IMR-90 (cell line): ENCODE measurements around the gene CSH1. TPM values are rescaled to one million over a fixed set of nuclear protein-coding genes. Genes with fewer than 3 reads are reported as not detected.

Experiments
- ATAC-seq: fragments of 200-7000 bp; cut with Tn5 transposase; 2 replicates; pipeline ENCODE4 v1.9.1; 2020; ENCODE audit warnings: low read depth, mild to moderate bottlenecking, moderate library complexity
- BruUV-seq: library from RNA; stranded (reverse); fragments of 400-500 nt; replicated peaks from 2 replicates; lab custom pipeline; 2021; lab: Mats Ljungman, UMichigan
- CTCF ChIA-PET: fragments of 300-600 bp; formaldehyde crosslinking; extraction: SDS; loops from one replicate; lab custom pipeline; 2021; ENCODE audit warnings: antibody characterized with exemption; lab: Yijun Ruan, JAX
- POLR2A ChIA-PET: fragments of 300-600 bp; sonication (Branson Sonifier 250); formaldehyde crosslinking; loops from one replicate; lab custom pipeline; 2022; ENCODE audit warnings: antibody characterized with exemption; ENCODE audit not compliant: unreplicated experiment; lab: Charles Lee
- DNase-seq: peaks from one replicate; pipeline ENCODE4 v3.0.0; 2013
- H2AFZ ChIP-seq: replicated peaks from 2 replicates; pipeline ENCODE3; 2013; ENCODE audit warnings: low read length, mild to moderate bottlenecking; ENCODE audit not compliant: poor library complexity
- H2AK5ac ChIP-seq: 2 replicates; pipeline ENCODE4 v1.6.1; 2013; ENCODE audit warnings: low read depth, low read length, inconsistent platforms
- H2AK9ac ChIP-seq: replicated peaks from 2 replicates; pipeline ENCODE3; 2013; ENCODE audit warnings: mild to moderate bottlenecking, low read depth, low read length, moderate library complexity; ENCODE audit not compliant: poor library complexity
- H2BK120ac ChIP-seq: 2 replicates; pipeline ENCODE4 v1.6.1; 2013; ENCODE audit warnings: low read depth, low read length, inconsistent platforms
- H2BK15ac ChIP-seq: 3 replicates; pipeline ENCODE4 v1.6.1; 2013; ENCODE audit warnings: low read depth, low read length, inconsistent platforms
- H2BK20ac ChIP-seq: 2 replicates; pipeline ENCODE4 v1.6.1; 2013; ENCODE audit warnings: low read depth, mild to moderate bottlenecking, inconsistent platforms, low read length, moderate library complexity
- H2BK5ac ChIP-seq: 2 replicates; pipeline ENCODE4 v1.6.1; 2013; ENCODE audit warnings: mild to moderate bottlenecking, low read depth, low read length, inconsistent platforms; ENCODE audit not compliant: poor library complexity, severe bottlenecking
- H3K14ac ChIP-seq: replicated peaks from 2 replicates; pipeline ENCODE4 v1.6.1; 2013; ENCODE audit warnings: low read depth, low read length, inconsistent platforms
- H3K18ac ChIP-seq: 2 replicates; pipeline ENCODE4 v1.6.1; 2013; ENCODE audit warnings: low read depth, low read length, control low read depth
- H3K23ac ChIP-seq: 2 replicates; pipeline ENCODE4 v1.6.1; 2013; ENCODE audit warnings: low read depth, low read length, inconsistent platforms
- H3K27ac ChIP-seq: 2 replicates; pipeline ENCODE4 v1.5.1; 2013; ENCODE audit warnings: mild to moderate bottlenecking, control low read depth, low read length; ENCODE audit not compliant: insufficient read depth
- H3K27me3 ChIP-seq: 2 replicates; pipeline ENCODE4 v1.6.1; 2013; ENCODE audit warnings: low read length; ENCODE audit not compliant: control insufficient read depth, insufficient read depth
- H3K36me3 ChIP-seq: 2 replicates; pipeline ENCODE4 v1.6.1; 2013; ENCODE audit warnings: low read length, mixed read lengths; ENCODE audit not compliant: control insufficient read depth, insufficient read depth
- H3K4ac ChIP-seq: 2 replicates; pipeline ENCODE4 v1.6.1; 2013; ENCODE audit warnings: low read depth, low read length, inconsistent platforms
- H3K4me1 ChIP-seq: 2 replicates; pipeline ENCODE4 v1.6.1; 2013; ENCODE audit warnings: low read length, mixed read lengths; ENCODE audit not compliant: control insufficient read depth, insufficient read depth
- H3K4me2 ChIP-seq: 2 replicates; pipeline ENCODE4 v1.6.1; 2013; ENCODE audit warnings: low read depth, mild to moderate bottlenecking, control low read depth, low read length, moderate library complexity
- H3K4me3 ChIP-seq: 2 replicates; pipeline ENCODE4 v1.5.1; 2013; ENCODE audit warnings: low read depth, mild to moderate bottlenecking, control low read depth, low read length, moderate library complexity; ENCODE audit not compliant: insufficient read depth
- H3K56ac ChIP-seq: 2 replicates; pipeline ENCODE4 v1.6.1; 2013; ENCODE audit warnings: low read length, inconsistent platforms; ENCODE audit not compliant: insufficient read depth; ENCODE audit errors: extremely low read depth
- H3K79me1 ChIP-seq, 2 experiments: 2 replicates each; pipeline ENCODE4 v1.6.1; 2013; ENCODE audit warnings: low read length in 2 of 2, inconsistent platforms in 1 of 2, low read depth in 1 of 2
- H3K9ac ChIP-seq: 2 replicates; pipeline ENCODE4 v1.6.1; 2013; ENCODE audit warnings: low read depth, low read length, control low read depth
- H3K9me1 ChIP-seq: 2 replicates; pipeline ENCODE4 v1.6.1; 2013; ENCODE audit warnings: low read length, inconsistent platforms; ENCODE audit not compliant: insufficient read depth
- H3K9me3 ChIP-seq: 2 replicates; pipeline ENCODE4 v1.6.1; 2013; ENCODE audit warnings: low read length; ENCODE audit not compliant: control insufficient read depth, insufficient read depth
- H4K20me1 ChIP-seq: 2 replicates; pipeline ENCODE4 v1.6.1; 2013; ENCODE audit warnings: low read length, inconsistent platforms; ENCODE audit not compliant: insufficient read depth
- H4K5ac ChIP-seq: 2 replicates; pipeline ENCODE4 v1.6.1; 2013; ENCODE audit warnings: mild to moderate bottlenecking, low read depth, low read length, control low read depth
- H4K8ac ChIP-seq, 2 experiments: 2 replicates each; pipeline ENCODE4 v1.6.1; 2013; ENCODE audit warnings: low read depth in 2 of 2, low read length in 2 of 2, control low read depth in 1 of 2, inconsistent platforms in 1 of 2
- H4K91ac ChIP-seq: 2 replicates; pipeline ENCODE4 v1.6.1; 2013; ENCODE audit warnings: low read depth, low read length, inconsistent platforms; ENCODE audit not compliant: insufficient read depth
- BHLHE40 ChIP-seq: fragments of 150-350 bp; IDR thresholded peaks from 2 replicates; pipeline ENCODE4 v1.6.1; 2016; ENCODE audit warnings: mild to moderate bottlenecking, low read depth, low read length
- CEBPB ChIP-seq: IDR thresholded peaks from 2 replicates; pipeline ENCODE4 v1.6.1; 2012; ENCODE audit warnings: low read depth, low read length, improper control_type of control experiment
- CHD1 ChIP-seq: IDR thresholded peaks from 2 replicates; pipeline ENCODE4 v1.6.1; 2012; ENCODE audit warnings: low read depth, low read length, improper control_type of control experiment
- CTCF ChIP-seq: conservative IDR thresholded peaks from 2 replicates; pipeline ENCODE4 v1.5.1; 2012; ENCODE audit warnings: mild to moderate bottlenecking, low read depth, low read length, improper control_type of control experiment
- ELK1 ChIP-seq: fragments of 150-350 bp; IDR thresholded peaks from 2 replicates; pipeline ENCODE4 v1.6.1; 2016; ENCODE audit warnings: low read depth, mild to moderate bottlenecking, low read length, moderate library complexity, borderline replicate concordance
- MAFK ChIP-seq: IDR thresholded peaks from 2 replicates; pipeline ENCODE4 v1.6.1; 2012; ENCODE audit warnings: low read depth, low read length, improper control_type of control experiment
- MAZ ChIP-seq: IDR thresholded peaks from 2 replicates; pipeline ENCODE4 v1.6.1; 2012; ENCODE audit warnings: low read depth, mild to moderate bottlenecking, low read length, improper control_type of control experiment, moderate library complexity, borderline replicate concordance
- MXI1 ChIP-seq: IDR thresholded peaks from 2 replicates; pipeline ENCODE4 v1.6.1; 2012; ENCODE audit warnings: low read depth, mild to moderate bottlenecking, low read length, moderate library complexity, borderline replicate concordance
- NFE2L2 ChIP-seq: fragments of 150-350 bp; IDR thresholded peaks from 2 replicates; pipeline ENCODE4 v1.6.1; 2016; ENCODE audit warnings: low read depth, mild to moderate bottlenecking, low read length
- RAD21 ChIP-seq: IDR thresholded peaks from 2 replicates; pipeline ENCODE4 v1.6.1; 2012; ENCODE audit warnings: low read length, improper control_type of control experiment
- RFX5 ChIP-seq: IDR thresholded peaks from 2 replicates; pipeline ENCODE4 v1.8.0; 2012; ENCODE audit warnings: low read depth, mild to moderate bottlenecking, low read length, moderate library complexity
- SMC3 ChIP-seq: fragments of 150-350 bp; IDR thresholded peaks from 2 replicates; pipeline ENCODE4 v1.6.1; 2016; ENCODE audit warnings: low read depth, mild to moderate bottlenecking, antibody characterized with exemption, low read length, moderate library complexity
- USF2 ChIP-seq: fragments of 150-350 bp; IDR thresholded peaks from 2 replicates; pipeline ENCODE4 v1.6.1; 2017; ENCODE audit warnings: mild to moderate bottlenecking, antibody characterized with exemption, low read length, low read depth
- WGBS, 2 experiments: methylation state at CpG; one replicate each; pipeline versions ENCODE4 v1.1.5 to v1.1.7; 2013; ENCODE audit warnings: missing lambda C conversion rate in 2 of 2; ENCODE audit not compliant: insufficient read length in 1 of 2; ENCODE audit errors: extremely low coverage in 2 of 2; 5-methylcytosine and 5-hydroxymethylcytosine counted together
- dilution Hi-C: fragments of 300-500 bp; cut with HindIII; formaldehyde crosslinking; loops from one replicate; pipeline ENCODE4 v1.14.3; 2018; ENCODE audit warnings: low sequenced_read_pairs; ENCODE audit not compliant: unreplicated experiment
- in situ Hi-C: fragments of 300-500 bp; cut with MboI; formaldehyde crosslinking; loops from 3 replicates; pipeline ENCODE4 v1.14.3; 2019; ENCODE audit warnings: low sequenced_read_pairs, inconsistent platforms, mixed read lengths
- intact Hi-C: fragments of 100-400 bp; cut with micrococcal nuclease; formaldehyde crosslinking; loops from 2 replicates; pipeline ENCODE4 v1.10.0; 2022
- polyA plus RNA-seq, 3 experiments: library from polyadenylated mRNA; depleted of rRNA; stranded (reverse); fragments of >200 nt; gene quantifications; 2 replicates each; pipeline ENCODE4 v1.2.3, GENCODE V29; 2012; ENCODE audit warnings: low replicate concordance in 1 of 3
- total RNA-seq: library from RNA; depleted of rRNA; stranded (reverse); fragments of >200 nt; gene quantifications from 2 replicates; pipeline ENCODE4 v1.2.3, GENCODE V29; 2012

The CSH1 gene
- total and polyA plus RNA-seq, 2 of the 4 experiments (the other 2 are of a cell fraction), result not detected

- Histone ChIP-seq H3K18ac (no peak overlapping the region), H2AK5ac (no peak overlapping the region), H3K14ac (no peak overlapping the region), H3K79me1 (no peaks in the 10 kb centered on the region), H2AFZ (no peak overlapping the region), H2AK9ac (no peak overlapping the region), H3K9ac (no peak overlapping the region), H4K8ac (no peak overlapping the region), H3K4me1 (no peaks in the 10 kb centered on the region), H3K9me3 (no peaks in the 10 kb centered on the region), H3K9me1 (no peaks in the 10 kb centered on the region), H4K20me1 (no peaks in the 10 kb centered on the region), H3K23ac (no peak overlapping the region), H2BK15ac (no peak overlapping the region), H3K27me3 (peaks cover 37% of the 10 kb centered on the region), H3K27ac (no peak overlapping the region), H3K4me3 (no peak overlapping the region), H3K4me2 (no peak overlapping the region), H2BK120ac (no peak overlapping the region), H4K91ac (no peak overlapping the region), H4K5ac (no peak overlapping the region), H2BK20ac (no peak overlapping the region), H3K36me3 (no peaks in the 10 kb centered on the region), H3K56ac (no peak overlapping the region), H2BK5ac (no peak overlapping the region), H3K4ac (no peak overlapping the region)
- 90% methylated on average over 2 of the region's 16 CpGs; no CpG with 5 or more reads in 1 of the 2 experiments for WGBS, 2 experiments
- dilution Hi-C loops, result no loop called here
- POLR2A ChIA-PET, result no interaction called here
- CTCF ChIA-PET, result no interaction called here
- ATAC-seq (no peak), DNase-seq (no peak)
- intact Hi-C loops, result no loop called here
- TF ChIP-seq MXI1, result no peak
- TF ChIP-seq CEBPB, result no peak
- TF ChIP-seq MAZ, result no peak
- TF ChIP-seq CTCF, result no peak
- no peak for TF ChIP-seq MAFK
- TF ChIP-seq RAD21, result no peak
- TF ChIP-seq RFX5, result no peak
- no peak for TF ChIP-seq USF2
- no peak for TF ChIP-seq NFE2L2
- TF ChIP-seq CHD1, result no peak
- no peak for TF ChIP-seq ELK1
- no peak for TF ChIP-seq SMC3
- no peak for TF ChIP-seq BHLHE40
- no TSS peak for BruUV-seq
- in situ Hi-C loops, result no loop called here
Observed at GRCh38 chr17:63930951-63931575, 34.7 kb upstream of the CSH1 start.
